RKO (cell line): ENCODE data around the gene C3orf52.
"Not testable (repeated sequence)": the region's sequence is repeated elsewhere in the genome, so short reads cannot be mapped to it uniquely, and the experiment has no call there.

Experiments
- DNase-seq: peaks from one replicate; pipeline ENCODE4 v3.0.0-alpha.2; 2016; ENCODE audit warnings: low spot score

C3orf52 gene, protein sequence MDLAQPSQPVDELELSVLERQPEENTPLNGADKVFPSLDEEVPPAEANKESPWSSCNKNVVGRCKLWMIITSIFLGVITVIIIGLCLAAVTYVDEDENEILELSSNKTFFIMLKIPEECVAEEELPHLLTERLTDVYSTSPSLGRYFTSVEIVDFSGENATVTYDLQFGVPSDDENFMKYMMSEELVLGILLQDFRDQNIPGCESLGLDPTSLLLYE

DNA sequence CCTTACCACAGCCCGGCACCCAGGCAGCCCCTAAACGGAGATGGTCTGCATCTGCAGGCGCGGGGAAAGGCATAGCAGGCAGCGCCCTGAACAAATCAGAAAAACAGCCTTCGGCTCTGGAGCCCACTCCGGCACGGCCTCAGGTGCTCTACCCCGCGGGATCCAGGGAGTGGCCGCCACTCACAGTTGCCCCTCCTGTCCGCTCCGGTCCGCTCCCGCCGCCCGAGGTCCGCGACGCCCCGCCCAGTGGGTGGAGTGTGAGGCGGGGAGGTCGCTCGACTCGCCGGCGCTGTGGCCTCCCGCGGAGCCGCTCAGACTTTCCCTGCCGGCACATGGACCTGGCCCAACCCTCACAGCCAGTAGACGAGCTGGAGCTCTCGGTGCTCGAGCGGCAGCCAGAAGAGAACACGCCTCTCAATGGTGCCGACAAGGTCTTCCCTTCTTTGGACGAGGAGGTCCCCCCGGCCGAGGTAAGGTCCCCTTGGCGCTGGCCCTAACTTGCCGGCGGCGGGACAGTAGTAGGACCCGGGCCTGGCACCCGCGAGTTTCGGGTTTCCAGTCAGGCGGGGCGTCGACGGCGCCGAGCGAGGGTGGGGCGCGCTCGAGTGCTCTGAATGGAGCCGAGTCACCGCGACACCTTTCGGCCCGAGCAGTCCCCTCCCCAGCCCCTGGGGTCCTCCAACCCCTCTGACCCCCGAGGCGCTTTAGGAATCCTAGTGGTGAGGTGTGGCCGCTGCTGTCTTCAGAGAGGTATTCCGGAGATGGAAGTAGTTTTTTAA is at the start of gene C3orf52:
Gene C3orf52, plus strand, starts transcription at position 314 of the 779 bp plus-strand sequence. Its CDS starts 19 bp downstream, at position 333.
- DNase-seq = peak; percentile 81

DNA sequence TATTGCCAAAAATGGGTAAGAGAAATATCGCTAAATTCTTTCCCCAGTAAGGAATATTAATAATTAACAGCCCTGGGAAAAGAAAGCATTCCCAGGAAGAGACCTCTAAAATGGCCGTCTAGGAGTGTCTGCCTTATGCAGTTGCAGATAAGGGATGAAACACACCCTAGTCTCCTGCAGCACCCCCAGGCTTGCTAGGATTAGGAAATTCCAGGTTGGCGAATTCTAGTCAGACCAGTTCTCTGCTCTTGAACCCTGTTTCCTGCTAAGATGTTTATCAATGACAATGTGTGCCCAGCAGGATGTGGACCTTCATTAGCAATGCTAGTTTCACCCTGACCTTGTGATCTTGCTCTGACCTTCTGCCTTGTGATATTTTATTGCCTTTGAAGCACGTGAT is 49.0 kb upstream of the C3orf52 start:
- DNase-seq = not testable (repeated sequence)

DNA sequence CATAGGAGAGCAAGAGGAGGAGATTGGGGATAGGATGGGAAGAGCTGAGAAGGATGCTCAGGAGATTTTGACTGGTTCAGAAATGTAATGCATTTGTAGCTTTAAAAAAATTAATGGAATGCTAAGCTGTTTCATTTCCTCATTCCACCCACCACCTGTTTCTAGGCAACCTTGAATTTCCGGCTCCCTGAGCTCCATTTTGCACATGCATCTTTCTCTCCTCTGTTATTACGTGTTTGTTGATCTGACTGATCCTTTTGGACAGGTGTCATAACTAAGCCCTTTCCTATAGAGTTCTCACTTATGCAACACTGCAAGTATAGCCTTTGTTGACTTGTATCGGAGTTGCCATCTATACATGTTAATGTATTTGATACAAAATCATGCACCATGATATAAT is 47.3 kb upstream of the C3orf52 start:
- DNase-seq = no peak

DNA sequence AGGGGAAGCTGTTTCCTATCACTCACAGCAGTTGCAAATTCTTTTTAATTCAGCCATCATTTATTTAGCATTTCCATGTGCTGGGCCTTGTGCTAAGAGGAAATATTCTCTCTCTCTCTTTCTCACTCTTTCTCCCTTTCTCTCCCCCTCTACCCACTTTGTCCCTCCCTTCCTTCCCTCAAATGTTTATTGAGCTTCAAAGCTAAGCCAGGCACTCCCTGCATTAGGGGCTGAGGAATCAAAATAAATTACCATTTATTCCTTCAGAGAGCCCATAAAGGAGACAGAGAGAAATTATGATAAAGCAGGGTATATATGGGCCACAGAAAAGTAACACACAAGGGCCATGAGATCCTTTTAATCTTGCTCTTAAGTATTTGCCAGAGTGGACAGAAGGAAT is 44.9 kb upstream of the C3orf52 start:
- no peak for DNase-seq

DNA sequence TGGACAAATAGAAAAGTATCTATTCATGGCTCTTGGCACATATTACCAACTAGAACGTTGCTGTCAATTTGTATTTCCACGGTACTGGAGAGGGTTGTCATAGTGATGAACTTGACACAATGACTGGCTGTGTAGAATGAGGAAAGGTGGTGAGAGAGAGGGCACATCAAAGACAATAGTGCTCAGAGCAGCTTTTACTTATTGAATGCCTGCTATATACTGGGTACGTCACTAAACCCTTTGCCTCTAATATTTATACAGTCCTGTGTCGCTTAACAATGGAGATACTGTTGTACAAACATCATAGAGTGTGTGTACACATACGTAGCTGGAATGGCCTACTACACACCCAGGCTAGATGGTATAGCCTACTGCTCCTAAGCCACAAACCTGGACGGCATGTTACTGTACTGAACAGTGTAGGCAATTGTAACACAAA is 43.3 kb upstream of the C3orf52 start:
- no peak for DNase-seq

DNA sequence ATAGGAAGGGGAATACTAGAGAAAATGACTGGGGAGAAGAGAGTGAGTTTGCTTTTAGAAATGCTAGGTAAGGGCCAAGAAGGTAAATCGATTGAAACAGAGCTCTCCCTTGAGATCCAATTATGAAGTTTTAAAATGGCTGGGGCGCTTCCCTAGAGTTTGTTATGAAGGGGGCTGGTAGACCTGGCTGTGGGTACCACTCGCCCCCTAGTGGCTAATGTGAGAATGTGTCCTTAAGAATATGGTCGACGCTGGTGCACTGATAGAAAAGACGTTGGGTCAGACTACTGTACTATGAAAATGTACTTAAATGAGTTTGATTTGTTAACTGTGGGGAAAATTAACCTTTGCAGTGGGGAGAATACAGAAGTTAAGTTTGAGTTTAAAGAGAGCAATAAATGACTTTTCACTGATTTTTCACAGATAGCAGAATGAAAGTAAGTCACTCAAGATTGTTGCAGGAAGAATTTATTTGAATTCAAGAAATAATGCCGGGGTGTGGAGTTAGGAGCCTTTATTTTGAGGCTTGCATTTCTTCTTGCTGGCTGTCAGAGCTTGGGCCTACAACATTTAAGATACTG is 42.5 kb upstream of the C3orf52 start:
- peak; percentile 88 for DNase-seq

DNA sequence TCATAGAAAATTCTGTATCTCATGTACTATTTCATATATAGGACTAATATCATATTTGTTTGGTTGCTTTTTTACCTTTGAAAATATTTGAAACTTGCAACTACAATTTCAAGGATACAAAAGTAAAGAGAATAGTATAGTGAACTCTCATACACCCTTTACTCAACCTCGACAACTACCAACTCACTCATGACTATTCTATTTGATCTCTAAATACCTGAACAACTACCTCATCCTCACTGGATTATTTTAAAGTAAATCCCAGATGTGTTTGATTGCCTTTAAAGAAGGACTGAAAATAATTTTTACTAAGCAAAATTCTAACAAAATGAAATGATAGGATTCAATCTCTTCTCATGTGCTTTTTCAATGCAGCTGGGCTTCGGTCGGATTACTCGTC is 39.6 kb upstream of the C3orf52 start:
- DNase-seq = no peak

DNA sequence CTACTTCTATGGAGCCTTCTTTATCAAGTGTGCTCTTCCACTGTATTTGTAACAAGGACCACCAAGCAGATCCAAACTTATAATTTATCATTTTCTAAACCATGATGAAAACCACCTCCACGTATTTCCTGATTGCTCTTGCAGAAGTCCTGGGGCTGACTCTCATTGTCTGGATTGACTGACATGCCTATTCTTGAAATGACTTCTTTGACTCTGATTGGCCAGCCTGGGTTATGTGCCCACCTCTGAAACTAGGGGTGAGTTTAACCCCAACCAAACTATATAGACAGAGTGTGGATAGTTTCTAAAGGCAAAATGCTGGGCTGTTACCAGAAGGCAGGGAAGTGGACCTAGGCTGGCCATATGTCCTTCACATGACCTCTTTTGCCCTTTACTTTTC is 38.9 kb upstream of the C3orf52 start:
- no peak for DNase-seq

DNA sequence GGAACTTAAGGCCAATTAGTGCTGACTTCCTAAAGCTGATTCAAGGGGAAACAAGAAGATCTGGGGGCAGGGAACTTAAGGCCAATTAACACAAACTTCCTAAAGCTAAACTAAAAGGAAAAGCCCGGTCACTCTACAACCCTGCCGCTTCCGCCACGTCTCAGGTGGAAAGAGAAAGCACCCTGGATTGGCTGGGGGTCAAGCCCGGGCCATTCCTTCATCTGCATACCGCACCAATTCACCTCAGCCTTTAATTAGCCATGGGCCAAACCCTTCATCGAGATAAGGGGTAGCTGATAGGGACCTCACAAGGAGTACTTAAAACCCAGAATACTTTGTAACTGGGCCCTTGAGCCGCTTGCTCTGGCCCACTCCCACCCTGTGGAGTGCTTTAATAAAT is 37.3 kb upstream of the C3orf52 start:
- no peak for DNase-seq

DNA sequence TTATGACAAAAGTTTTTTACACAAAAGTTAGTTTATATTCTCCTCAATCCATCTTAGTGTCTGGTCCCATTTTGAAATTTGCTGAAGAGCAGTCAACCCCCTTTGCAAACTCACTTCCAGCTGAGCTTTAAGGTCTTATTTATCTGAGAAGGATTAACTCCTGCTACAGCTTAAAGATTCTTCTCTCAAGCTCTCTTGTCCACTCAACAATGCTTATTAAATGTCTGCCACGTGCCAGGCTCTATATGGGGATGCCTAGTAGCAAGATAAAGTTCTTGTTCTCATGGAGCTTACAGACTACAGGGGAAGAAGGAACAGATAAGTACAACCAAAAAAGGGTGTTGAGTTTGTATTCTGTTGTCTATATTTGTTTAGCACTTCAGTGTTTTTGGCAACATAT is 33.0 kb upstream of the C3orf52 start:
- no peak for DNase-seq

DNA sequence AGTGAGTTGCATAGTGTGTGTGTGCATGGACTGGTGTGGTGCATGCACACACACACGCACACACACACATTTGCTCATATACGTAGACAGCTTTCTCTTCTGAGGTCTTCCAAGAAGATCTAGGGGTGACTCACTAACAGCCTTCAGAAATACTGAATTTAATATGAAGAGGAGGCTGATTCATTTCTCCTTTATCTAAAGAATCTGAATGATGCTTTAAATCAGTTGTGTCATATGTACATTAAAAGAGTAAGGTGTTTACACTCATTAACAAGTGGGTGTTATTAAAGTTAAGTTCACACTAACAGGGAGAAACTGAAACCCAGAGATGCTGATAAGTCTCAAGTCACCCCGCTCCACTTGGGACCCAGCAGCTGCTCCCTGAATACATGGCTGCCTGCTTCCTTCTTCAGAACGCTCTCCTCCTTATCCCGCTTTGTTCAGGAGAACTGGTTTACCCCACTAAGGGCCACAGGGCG is 29.7 kb upstream of the C3orf52 start:
- peak; percentile 52 for DNase-seq

DNA sequence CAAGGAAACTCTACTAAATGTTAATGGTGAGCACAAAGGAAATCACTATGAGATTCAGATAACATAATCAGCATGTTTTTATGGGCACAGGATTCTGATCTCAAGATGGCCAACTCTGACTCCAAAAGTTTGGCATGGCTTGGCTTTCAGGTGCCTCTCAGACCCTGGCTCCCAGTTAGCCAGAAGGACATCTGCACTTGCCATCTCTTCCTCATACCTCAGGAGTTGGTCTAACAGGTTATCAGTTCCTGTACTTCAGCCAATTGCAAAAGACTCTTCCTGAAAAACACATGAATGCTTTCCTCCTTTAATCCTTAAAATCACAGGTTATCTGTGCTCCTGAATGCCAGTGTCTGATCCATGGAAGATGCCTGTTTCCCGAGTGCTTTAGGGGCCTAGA is 26.7 kb upstream of the C3orf52 start:
- no peak for DNase-seq

DNA sequence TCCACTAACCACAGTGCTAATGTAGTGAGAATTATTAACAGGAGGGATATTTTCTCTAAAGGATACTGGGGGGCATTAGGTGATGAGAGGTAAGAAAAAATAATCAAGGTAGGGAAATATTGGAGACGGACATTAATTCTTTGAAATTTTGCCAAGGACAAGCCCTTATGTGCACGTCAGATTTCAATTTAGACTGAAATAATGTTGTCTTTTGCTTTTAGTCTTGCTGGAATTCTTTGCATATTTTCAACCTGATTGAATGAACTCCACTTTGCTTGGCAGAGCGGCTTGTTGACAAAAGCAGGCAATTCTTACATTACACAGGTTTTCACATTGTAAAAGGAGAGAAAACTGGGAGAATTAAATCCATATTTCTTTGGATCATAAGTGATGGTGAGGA is 25.0 kb upstream of the C3orf52 start:
- DNase-seq = no peak

DNA sequence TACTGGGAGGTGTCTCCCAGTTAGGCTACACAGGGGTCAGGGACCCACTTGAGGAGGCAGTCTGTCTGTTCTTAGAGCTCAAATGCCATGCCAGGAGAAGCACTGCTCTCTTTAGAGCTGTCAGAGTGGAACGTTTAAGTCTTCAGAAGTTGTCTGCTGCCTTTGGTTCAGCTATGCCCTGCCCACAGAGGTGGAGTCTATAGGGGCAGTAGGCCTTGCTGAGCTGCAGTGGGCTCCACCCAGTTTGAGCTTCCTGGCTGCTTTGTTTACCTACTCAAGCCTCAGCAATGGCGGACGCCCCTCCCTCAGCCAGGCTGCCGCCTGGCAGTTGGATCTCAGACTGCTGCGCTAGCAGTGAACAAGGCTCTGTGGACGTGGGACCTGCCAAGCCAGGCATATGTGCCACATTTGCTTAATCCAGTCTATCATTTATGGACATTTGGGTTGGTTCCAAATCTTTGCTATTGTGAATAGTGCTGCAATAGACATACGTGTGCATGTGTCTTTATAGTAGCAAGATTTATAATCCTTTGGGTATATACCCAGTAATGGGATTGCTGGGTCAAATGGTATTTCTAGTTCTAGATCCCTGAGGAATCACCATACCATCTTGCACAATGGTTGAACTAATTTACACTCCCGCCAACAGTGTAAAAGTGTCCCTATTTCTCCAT is 13.7 kb upstream of the C3orf52 start:
- not testable (repeated sequence) for DNase-seq

DNA sequence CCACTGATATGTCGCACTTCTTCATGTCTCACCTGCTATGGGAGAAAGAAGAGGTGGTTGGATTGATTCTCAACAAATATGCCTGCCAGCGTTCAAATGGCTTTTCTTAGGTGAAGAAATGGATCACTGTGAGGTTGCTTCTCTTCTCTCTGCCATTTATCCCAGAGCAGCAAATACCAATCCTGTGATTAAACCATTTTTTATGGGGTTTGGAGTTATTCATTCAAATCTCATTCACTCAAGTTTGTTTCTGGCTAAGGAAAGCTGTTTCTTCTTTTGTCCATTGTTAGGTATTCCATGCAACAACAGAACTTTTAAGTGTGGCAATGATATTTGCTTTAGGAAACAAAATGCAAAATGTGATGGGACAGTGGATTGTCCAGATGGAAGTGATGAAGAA is 12.2 kb upstream of the C3orf52 start:
- DNase-seq = no peak

DNA sequence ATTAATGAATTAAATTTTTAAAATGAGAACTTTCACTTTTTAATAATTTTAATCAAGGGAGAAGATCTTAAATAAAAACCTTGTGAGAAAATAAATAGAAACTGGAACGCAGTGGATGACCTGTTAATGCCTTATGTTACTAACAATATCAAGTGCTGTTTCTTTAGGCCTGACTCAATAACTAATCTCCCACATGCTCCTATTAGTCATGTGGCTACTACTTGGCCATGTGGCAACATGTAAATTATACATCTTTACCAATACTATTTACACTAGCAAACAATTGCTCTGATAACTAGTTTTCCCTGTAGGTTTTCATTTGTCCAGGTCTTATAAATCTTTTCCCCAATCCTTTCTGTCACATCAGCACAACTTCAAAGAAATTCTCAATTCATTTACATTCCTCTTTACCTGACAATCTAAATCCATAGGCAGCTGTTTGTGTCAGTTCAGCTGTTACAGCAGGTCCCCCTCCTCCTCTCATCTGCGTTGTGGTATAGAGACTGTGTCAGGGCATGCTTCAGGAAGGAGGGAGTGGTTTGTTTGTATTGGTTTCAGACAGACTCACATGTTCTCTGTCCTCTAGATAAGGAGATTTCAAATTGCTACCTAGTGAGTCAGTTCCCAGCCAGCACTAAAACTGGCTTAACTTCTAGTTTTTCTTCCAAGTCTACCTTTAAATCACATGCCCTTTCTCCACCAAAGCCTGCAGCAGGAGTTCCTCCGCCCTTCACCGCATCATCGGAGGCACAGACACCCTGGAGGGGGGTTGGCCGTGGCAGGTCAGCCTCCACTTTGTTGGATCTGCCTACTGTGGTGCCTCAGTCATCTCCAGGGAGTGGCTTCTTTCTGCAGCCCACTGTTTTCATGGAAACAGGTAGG is 11.3 kb upstream of the C3orf52 start:
- peak; percentile 67 for DNase-seq

DNA sequence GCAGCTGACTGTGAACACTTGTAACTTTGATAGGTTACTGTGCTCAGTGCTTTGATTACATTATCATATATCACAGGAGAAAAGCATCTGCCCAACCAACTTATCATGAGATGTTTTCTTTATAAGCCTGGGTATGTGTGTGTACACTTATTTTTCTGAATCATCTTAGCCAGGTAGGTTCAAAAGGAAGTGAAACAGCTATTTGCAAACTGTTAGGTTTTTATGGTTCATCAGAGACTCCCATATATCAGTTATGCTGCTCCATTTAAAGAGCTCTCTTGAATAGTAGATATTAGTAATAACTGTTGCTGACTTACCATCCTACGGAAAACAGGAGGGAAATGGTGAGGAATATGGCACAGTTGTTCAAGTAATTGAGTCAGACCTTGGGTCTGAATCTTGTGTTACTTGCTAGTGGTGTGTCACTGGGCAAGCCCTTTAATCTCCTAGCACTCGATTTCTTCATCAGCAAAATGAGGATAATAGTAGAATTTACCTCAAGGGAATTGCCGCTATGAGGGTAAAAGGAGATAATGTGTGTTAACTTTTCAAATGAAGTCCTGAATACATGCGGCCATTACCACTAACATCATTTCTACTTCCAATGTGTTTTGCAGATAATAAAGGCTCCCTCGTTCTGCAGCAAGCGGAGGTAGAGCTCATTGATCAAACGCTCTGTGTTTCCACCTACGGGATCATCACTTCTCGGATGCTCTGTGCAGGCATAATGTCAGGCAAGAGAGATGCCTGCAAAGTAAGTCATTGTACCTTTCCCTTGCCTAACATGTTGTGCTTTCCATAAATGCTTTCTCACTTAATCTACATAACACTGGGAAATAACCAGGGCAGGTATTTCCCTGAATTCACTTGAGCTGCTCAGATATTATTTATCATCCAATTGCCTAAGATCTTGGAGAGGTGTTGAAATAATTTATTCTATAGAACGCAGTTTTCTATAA is 7.8 kb upstream of the C3orf52 start:
- DNase-seq = peak; percentile 21

DNA sequence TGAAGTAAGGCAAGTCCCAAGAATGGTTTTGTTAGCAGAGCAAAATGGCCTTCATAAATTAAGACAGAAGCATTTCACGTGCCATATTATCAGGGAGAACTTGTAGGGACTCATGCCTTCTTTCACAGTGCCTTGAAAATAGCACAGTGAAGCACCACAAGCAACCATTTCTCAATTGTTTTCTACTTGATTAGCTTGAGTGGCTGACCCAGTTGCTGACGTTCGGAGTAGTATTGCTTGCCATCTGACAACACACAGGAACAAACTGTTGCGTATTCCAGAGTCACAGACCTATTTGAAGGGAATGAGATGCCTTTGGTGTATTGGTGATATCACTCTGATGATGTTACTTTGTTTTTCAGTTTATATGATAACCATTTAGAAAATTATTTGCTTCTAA is 3.0 kb upstream of the C3orf52 start:
- DNase-seq = no peak

DNA sequence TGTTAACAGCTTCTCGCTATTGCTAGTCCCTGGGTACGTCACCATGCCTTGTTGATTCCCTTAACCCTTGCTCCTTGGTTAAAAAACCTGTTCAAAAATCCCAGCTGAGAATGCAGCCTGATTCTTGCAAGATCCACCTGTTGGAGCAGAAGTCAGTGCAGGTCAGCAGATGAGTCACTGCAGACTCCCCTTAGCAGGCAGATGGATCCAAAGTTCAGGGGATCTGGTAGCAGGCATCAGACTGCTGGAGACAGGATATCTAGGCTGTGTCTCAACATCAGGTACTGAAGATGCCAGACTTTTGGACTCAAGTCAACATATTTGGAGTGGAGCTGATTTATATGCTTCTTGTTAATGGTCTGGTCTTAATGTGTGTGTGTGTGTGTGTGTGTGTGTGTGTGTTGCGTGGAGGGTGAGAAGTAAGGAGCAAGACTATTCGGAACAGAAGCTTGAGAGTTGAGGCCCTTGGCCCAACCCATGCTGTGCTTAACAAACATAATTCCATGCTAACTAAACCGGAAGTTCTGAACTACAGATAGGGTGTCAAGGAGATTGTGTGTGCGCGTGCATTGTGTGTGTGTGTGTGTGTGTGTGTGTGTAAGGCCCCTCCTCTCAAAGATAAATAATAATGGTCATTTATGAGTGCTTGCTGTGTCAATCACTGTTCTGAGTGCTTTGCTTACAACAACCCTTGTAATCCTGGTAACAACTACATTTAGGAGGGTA is 1.0 kb upstream of the C3orf52 start:
- DNase-seq = no peak

DNA sequence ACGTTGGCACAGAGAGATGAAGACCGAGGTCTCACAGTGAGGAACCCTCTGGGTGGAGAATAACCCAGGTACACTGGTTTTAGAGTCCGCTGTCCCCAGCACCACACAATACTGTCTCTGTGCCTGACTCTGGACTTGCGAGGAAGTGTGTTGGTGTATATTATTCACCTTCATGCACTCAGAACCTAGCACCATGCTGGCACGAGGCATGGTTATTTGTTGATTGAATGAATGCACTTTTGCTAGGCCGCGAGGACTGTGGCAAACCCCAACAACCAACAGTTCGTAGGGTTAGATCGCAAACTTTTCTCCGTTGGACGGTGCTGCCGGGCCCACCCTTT is 484 bp upstream of the C3orf52 start:
- no peak for DNase-seq
